HG03095 (cell line): ENCODE data around the gene ATP2C2.
"Not testable (repeated sequence)": the region's sequence is repeated elsewhere in the genome, so short reads cannot be mapped to it uniquely, and the experiment has no call there.

ENCODE experiments used
- ATAC-seq: cut with Tn5 transposase; IDR thresholded peaks from one replicate; pipeline ENCODE4 v1.9.1; 2021; ENCODE audit warnings: moderate library complexity; ENCODE audit not compliant: unreplicated experiment

ATP2C2 gene

DNA sequence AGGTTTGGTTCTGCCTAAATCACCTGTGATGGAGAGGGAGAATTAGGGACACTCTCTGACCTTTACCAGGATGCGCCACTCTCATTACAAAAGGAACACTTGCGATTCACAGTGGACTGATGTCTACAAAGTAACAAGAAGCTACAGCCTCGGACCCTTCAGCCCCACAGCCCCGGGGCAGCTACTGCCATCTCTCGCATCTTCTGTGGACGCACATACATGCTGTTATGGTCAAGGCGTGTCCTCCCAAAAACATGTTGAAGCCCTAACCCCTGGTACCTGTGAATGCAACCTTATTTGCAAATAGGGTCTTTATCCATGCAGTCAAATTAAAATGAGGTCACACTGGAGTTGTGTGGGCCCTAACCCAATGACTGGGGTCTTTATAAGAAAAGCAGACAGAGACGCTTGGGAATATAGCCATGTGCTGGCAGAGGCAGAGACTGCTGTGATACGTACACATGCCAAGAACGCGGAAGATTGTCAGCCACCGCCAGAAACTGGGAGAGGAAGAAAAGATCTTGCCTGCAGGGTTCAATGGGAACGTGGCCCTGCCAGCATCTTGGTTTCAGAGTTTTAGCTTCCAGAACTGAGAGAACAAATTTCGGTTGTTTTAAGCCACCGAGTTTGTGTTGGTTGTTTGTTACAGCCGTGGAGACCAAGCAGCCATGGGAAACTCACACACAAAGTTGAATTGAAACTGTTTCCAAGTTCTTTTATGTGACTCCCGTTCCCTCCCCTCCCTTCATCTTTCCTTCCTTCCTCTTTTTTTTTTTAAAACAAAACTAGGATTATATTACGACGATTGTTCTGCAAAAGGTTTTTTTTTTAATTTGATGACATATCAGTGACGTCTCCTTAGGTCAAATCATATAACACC is 23.1 kb downstream of the ATP2C2 start:
- no peak for ATAC-seq

DNA sequence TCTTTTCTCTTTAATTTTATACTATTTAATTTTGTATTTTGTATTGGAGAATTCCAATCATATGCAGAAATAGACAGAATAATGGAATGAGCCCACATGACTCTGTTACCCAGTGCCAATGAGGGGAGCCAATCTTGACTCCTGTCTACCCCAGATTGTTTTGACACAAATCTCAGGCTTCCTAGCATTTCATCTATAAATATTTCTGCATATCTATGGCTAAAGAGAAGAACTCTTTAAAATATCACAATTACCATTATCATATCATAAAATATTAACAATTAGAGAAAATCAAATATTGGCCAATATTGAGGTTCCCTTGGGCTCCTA is 23.7 kb downstream of the ATP2C2 start:
- no peak for ATAC-seq

DNA sequence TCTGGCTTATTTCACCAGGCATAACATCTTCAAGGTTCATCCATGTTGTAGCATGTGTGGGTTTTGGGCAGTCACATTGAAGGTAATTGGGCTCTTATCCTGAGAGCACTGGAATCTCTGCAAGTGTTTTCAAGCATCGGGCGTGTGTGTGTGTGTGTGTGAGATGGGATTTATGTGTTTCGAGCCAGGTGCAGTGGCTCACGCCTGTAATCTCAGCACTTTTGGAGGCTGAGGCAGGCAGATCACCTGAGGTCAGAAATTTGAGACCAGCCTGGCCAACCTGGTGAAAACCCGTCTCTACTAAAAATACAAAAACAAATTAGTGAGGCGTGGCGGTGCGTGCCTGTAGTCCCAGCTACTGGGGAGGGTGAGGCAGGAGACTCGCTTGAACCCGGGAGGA is 27.7 kb downstream of the ATP2C2 start:
- ATAC-seq = not testable (repeated sequence)

DNA sequence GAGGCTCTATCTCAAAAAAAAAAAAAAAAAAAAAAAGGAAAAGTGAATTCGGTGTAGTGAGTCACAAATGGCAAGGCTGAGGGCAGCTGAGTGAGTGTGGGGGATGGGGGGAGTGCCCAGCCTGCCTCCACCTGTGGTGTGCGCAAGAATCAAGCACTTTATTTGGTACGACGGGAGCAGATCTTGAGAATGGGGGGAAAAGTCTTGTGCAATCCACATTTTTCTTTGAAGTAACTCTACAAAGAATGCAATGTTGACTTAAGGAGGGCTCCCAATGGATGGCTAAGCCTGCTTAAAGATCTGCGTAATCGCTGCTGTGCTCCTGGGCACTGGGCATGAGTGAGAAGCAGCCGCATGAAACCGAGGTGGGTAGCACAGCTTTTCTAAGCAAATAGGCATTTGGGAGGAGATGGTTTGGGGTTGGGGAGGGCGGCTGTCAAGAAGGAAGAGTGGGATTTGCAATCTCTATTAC is 28.2 kb downstream of the ATP2C2 start:
- no peak for ATAC-seq

DNA sequence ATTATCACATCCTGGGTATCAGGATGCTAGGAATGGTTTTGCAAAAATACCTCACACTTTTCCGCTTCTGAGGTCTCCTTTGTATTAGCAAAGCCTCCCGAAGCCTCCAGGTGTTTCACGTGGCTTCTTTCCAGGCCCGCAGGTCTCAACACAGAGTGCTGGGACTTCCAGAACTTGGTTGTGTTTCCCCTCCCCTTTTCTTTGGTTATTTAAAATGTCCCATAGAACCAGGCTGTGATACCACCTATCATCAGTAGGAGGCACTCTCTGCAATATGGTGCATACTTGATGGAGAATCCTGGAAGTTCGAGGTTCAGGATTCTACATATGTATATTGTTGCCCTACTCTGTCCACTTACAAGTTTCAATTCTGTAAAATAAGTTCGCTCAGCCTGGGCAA is 28.8 kb downstream of the ATP2C2 start:
- no peak for ATAC-seq

DNA sequence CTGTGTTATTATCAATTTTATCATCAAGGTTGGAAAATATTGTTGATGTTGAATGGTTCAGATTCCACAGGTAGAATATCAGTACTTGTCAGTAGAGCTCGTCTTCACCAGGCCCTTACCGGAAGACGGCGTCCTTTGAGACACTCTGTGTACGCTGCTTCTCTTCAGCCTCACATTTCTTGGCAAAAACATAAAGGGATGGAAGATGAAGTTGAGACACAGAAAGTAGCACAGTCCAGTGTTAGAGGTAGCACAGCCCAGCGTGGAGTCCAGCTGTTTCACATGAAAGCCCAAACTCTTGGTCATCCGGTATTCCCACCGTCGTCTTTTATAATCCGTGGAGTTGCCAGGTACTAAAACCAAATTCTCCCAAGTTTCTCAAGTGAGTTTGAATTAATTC is 30.4 kb downstream of the ATP2C2 start:
- ATAC-seq = no peak

DNA sequence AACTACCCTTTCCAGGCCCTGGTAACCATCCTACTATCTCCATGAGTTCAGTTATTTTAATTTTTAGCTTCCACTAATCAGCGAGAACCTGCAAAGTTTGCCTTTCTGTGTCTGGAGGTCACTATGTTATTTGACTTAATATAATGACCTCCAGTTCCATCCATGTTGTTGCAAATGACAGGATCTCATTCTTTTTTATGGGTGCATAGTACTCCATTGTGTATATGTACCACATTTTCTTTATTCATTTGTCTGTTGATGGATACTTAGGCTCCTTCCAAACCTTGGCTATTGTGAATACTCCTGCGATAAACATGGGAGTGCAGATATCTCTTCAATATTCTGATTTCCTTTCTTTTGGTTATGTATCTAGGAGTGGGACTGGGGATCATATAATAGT is 31.6 kb downstream of the ATP2C2 start:
- not testable (repeated sequence) for ATAC-seq

DNA sequence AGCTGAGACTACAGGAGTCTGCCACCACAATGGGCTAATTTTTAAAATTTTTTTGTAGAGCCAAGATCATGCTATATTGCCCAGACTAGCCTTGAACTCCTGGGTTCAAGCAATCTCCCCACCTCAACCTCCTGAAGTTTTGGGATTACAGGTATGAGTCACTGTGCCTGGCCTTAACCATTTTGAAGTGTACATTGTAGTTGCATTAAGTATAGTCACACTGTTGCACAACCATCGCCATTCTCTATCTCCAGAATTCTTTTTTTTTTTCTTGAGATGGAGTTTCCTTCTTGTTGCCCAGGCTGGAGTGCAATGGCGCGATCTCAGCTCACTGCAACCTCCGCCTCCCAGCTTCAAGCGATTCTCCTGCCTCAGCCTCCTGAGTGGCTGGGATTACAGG is 35.1 kb downstream of the ATP2C2 start:
- not testable (repeated sequence) for ATAC-seq

DNA sequence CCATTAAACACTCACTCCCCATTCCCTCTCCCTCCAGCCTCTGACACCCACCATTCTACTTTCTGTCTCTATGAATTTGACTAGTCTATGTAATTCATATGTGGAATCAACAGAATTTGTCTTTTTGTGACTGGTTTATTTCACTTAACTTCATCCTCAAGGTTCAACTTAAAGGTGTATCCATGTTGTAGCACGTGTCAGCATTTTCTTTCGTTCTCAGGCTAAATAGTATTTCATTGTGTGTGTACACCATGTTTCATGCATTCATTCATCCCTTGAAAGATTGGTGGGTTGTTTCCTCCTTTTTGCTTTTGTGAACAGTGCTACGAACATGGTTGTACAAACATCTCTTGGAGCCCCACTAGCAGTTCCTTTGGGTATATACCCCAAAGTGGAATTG is 36.0 kb downstream of the ATP2C2 start:
- ATAC-seq = no peak

DNA sequence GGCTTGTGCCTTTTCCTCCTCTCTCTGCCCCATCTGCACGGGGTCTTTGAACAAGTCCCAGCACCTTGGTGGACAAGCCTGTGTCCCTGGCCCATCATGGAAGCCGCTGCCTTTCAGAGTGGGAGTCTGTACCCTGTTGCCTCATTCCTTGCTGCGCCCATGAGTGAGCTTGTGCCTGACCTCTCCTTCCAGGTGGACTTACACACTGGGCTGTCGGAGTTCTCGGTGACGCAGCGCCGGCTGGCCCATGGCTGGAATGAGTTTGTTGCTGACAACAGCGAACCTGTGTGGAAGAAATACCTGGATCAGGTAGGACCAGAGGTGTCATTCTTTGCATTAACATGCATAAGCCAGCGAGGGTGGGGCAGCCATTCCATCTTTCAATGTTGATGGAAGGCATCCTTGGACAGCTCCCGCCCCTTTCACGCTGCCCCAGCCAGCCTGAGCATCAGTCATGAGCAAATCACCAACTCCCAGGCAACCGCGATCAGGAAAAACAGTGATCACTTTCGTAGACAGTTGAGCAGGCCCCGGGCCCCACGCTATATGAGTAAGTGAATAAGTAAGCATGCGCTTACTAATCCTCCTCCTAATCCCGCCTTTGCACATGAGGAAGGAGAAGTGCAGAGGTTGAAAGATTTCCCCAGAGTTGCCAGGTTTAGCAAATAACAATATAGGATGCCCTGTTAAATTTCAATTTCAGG is 36.8 kb downstream of the ATP2C2 start:
- ATAC-seq = no peak

DNA sequence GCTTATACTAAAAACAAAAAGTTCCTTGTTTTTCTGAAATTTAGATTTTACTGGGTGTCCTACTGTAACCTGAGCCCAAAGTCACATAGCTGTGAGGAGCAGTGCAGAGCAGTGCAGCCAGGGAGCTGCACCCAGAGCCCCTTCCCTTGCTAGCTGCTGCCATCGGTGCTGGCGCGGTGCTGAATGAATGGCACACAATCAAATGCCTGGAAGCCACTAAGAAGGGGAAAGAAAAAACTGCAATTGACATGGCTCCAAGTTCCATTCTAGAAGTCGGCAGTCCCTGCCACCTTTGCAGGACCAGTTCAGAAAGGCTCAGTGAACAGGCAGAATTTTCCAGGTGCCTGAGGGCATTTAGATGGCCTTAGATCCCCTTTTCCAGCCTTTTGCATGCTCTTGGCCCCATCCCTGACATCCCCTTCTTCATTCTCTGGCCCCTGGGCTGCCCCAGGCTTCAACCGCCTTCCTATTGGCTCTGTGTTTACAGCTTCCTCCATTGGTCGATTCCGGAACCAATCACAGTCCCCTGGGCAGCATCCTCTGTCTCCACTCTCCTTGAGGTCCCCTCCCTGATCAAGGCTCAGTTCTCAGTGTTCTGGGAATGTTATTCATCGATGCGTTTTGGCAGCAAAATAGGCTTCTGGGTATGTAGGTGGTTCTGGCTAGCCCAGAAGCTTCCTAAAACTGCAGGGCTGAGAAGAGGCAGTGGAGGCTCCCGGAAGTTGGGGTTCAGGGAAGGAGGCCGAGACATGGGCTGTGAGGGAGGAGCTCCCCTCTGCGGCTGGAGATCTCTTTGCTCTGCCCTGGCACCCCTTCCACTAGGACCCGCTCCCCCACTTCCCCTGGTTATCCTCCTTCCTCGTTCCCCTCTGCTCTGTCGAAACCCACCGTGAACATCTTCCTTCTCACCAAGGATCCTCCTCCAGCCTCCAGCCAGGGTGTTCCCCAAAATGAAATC is 37.9 kb downstream of the ATP2C2 start:
- no peak for ATAC-seq

DNA sequence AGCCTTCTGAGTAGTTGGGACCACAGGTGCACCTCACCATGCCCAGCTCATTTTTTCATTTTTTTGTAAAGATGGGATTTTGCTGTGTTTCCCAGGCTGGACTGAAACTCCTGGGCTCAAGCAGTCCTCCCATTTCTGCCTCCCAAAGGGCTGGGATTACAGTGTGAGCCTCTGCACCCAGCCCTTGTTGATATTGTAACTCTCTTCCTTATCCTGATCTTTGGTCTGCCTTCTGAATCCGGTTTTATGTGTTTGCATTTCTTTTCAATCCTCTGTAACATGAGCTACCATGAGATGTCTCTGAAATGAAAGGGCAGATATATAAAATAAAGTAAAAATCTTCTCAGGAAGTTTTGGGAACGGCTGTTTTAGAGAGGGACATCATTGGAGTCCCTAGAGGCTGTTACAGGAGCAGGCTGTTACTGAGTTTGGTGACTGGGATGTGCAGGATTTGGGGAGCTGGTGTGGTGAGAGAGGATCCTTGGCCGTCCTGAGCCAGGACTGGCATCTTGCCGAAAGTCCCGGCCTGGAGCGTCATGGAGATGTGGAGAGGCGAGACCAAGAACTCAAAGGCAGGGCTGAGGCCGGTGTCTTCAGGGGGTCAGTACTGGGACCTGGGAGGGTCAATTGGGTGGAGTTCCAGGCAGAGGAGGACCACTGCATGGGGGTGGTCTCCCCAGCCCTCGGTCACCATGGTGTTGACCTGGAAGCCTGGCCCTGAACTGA is 39.4 kb downstream of the ATP2C2 start:
- ATAC-seq = no peak

DNA sequence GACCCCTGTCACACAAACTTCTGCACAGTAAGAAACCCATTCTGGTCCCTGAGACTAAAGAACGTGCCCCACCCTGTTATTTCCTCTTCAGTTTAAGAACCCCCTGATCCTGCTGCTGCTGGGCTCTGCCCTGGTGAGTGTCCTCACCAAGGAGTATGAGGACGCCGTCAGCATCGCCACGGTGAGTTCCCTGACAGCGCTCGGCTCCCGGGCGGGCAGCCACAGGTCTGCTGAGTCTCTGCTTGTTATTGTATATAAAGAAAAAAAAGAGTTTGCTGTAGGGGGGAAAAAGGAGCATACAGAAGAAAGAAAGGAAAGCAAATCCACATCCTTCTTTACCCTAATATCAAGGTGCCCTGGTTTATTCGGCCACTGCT is 40.0 kb downstream of the ATP2C2 start:
- ATAC-seq = no peak

DNA sequence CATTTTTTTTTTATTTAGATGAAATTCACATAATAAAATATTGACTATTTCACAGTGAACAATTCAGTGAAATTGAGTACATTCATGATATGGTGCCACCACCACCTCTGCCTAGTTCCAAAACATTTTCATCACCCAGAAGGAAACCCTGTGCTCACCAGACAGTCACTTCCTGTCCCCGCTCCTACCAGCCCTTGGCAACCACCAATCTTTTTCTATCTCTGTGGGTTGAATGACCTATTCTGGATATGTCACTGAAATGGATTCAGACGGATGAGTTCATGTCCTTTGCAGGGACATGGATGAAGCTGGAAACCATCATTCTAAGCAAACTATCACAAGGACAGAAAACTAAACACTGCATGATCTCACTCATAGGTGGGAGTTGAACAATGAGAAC is 40.5 kb downstream of the ATP2C2 start:
- ATAC-seq = no peak

DNA sequence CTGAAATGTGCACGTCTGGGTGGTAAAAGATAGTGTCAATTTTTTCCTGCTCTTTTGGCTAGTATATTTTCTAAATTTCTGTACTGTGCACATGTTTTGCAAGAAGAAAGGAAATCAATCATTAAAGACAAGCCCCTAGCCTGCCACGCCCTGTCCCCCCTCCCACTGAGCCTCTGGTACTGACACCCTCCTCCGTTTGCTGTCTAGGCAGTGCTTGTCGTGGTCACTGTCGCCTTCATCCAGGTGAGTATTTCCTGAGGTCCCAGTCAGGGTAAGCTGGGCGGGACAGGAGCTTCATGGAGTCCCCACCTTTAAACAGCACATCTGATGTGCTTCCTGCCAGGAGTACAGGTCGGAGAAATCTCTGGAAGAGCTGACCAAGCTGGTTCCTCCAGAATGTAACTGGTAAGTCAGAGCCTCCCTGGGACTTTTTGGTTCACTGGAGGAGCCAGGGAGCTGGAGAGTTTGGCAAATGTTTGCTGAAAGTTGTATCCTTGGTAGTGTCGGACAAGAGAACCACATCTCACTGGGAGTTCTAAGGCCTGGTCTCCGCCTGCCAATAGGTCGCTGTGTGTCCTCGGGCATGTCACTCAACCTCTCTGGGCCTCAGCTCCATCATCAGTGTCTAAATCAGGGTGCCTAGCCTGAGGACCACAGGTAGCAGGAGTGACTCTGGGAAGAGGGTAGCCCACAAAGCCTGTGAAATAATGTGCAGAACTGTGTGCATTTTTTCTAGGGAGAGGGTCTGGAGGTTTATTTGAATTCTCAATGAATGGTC is 42.2 kb downstream of the ATP2C2 start:
- no peak for ATAC-seq

DNA sequence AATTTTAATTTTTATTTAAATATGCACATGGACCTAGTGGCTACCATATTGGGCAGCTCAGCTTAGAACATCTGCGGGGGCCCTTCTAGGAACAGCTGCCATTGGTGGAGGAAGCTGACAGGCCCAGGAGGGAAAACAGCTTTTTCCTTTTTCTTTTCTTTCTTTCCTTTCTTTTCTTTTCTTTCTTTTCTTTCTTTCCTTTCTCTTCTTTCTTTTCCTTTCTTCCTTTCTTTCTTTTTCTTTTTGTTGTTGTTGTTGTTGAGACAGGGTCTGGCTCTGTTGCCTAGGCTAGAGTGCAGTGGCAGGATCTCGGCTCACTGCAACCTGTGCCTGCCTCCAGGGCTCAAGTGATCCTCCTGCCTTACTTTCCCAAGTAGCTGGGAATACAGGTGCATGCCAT is 43.4 kb downstream of the ATP2C2 start:
- no peak for ATAC-seq

DNA sequence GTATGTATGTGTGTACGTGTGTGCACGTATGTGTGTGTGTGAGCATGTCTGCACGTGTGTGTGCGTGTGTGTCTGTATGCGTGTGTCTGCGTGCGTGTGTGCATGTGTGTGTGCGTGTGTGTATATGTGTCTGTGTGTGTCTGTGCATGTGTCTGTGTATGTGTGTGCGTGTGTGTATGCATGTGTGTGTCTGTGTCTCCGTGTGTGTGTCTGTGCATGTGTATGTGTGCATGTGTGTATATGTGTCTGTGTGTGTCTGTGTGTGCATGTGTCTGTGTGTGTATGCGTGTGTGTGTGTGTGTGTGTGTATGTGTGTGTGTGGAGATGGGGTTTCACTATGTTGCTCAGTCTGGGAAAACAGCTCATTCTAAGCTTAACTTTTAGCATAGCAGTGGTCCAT is 43.9 kb downstream of the ATP2C2 start:
- ATAC-seq = no peak

DNA sequence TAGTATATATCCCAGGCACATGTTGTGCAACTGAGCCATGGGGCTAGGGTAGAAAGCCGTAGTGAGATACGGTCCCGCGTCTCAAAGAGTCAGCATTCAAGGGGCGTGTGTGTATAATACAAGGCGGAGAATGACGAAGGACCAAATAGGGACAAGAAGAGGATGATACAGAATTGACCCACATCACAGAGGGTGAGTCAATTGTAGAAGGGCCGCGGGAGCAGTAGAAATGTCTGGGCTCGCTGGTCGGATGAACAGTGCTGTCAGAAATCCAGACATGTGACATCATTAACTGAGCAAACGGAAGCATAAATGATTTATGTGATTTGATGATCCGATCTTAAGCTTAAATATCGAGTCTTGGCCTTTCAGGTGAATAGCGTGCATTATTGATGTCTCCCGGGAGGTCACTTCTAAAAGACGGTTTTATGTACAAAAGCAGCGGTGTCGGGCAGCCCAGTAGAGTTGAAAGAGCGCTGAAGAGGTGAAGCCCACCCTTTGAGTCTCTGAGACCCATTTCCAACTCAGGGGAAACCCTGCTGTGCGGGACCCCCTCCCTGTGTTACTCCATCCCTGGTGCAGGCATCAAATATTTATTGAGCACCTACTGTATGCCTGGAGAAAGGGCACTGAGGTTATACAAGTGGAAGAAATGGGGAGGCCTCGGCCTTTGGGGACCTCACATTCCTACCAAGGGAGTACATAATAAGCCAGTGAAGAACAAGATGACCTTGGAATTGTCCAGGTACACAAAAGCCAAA is 45.1 kb downstream of the ATP2C2 start:
- no peak for ATAC-seq

DNA sequence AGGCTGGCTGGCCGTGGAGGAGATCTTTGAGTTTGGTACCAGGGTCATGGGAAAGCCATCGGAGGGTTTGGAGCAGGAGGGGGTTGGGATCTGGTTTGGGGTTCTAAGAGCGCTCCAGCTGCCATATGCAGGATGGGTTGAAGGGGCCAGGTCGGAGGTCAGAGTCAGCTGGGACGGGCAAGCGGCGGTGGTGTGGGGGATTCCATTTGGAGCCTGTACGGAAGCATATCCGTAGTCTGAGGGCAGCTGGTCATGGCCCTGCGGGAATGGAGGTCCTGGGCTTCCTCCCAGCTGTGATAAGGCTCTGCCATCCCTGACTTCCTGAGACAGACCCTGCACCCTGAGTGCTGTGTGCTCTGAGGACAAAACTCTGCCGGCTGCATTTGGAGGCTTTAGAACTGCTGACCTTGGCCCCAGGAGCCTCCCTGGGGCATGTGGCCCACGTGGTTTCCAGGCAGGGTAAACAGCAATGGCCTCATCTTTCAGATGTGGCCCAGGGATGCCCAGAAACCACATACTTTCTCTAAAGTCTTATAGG is 46.5 kb downstream of the ATP2C2 start:
- ATAC-seq = no peak
